Activated T-helper 2 cell treated with anti-CD3 and anti-CD28 coated beads, Interferon-gamma antibody, Interleukin-2, Interleukin-4, amounts not matched to agents 10 μg/mL and 5 μg/mL and 100 μg/mL, durations not matched to agents 14 hours and 24 hours and 36 hours (primary cell): ENCODE results near the gene TMEM132E. TPM values are rescaled to one million over a fixed set of nuclear protein-coding genes. Genes with fewer than 3 reads are reported as not detected.

Experiments used
- DNase-seq: peaks from one replicate; pipeline ENCODE4 v3.0.0; 2021; ENCODE audit warnings: low spot score
- H3K27ac Mint-ChIP-seq: one replicate; pipeline ENCODE4 v1.8.0; 2021; ENCODE audit warnings: mixed read lengths
- H3K27me3 Mint-ChIP-seq: one replicate; pipeline ENCODE4 v1.8.0; 2021; ENCODE audit warnings: low read depth, mixed read lengths
- H3K36me3 Mint-ChIP-seq: one replicate; pipeline ENCODE4 v1.8.0; 2021; ENCODE audit warnings: low read depth, mixed read lengths
- H3K4me1 Mint-ChIP-seq: one replicate; pipeline ENCODE4 v1.8.0; 2021; ENCODE audit warnings: low read depth, mixed read lengths
- H3K4me3 Mint-ChIP-seq: one replicate; pipeline ENCODE4 v1.8.0; 2021; ENCODE audit warnings: low read depth, mild to moderate bottlenecking, moderate library complexity, mixed read lengths
- H3K9me3 Mint-ChIP-seq: one replicate; pipeline ENCODE4 v1.8.0; 2021; ENCODE audit warnings: mixed read lengths
- intact Hi-C: fragments of 100-400 bp; cut with micrococcal nuclease; formaldehyde crosslinking; loops from one replicate; pipeline ENCODE4 v1.15.1; 2023
- total RNA-seq: library from RNA; stranded (reverse); gene quantifications from 2 replicates; pipeline ENCODE4 v1.2.3, GENCODE V29; 2022

TMEM132E gene
- total RNA-seq, 1 donor from 2014 or later = not detected

- no peaks in the 10 kb centered on the region for H3K9me3 Mint-ChIP-seq
- no peaks in the 10 kb centered on the region for H3K4me1 Mint-ChIP-seq
- H3K27ac Mint-ChIP-seq = no peak overlapping the region
- H3K4me3 Mint-ChIP-seq = no peak overlapping the region
- no peak for DNase-seq
- no peaks in the 10 kb centered on the region for H3K36me3 Mint-ChIP-seq
- intact Hi-C loops = no loop called here
- H3K27me3 Mint-ChIP-seq = peaks cover 26% of the 10 kb centered on the region
Measured at GRCh38 chr17:34592002-34592401, 12.6 kb downstream of the TMEM132E start.

GRCh38 chr17:34596920-34597319 lies 17.5 kb downstream of the TMEM132E start:
- no peaks in the 10 kb centered on the region for H3K36me3 Mint-ChIP-seq
- no peaks in the 10 kb centered on the region for H3K4me1 Mint-ChIP-seq
- H3K27me3 Mint-ChIP-seq = peaks cover 10% of the 10 kb centered on the region
- no peak for DNase-seq
- intact Hi-C loops = no loop called here
- H3K27ac Mint-ChIP-seq = no peak overlapping the region
- no peak overlapping the region for H3K4me3 Mint-ChIP-seq
- H3K9me3 Mint-ChIP-seq = no peaks in the 10 kb centered on the region

GRCh38 chr17:34598161-34598776 lies 18.9 kb downstream of the TMEM132E start:
- no peaks in the 10 kb centered on the region for H3K36me3 Mint-ChIP-seq
- no peak overlapping the region for H3K4me3 Mint-ChIP-seq
- DNase-seq = no peak
- intact Hi-C loops = no loop called here
- H3K4me1 Mint-ChIP-seq = no peaks in the 10 kb centered on the region
- H3K27me3 Mint-ChIP-seq = peaks cover 10% of the 10 kb centered on the region
- H3K9me3 Mint-ChIP-seq = no peaks in the 10 kb centered on the region
- no peak overlapping the region for H3K27ac Mint-ChIP-seq

- Mint-ChIP-seq H3K9me3 (no peaks in the 10 kb centered on the region), H3K4me3 (no peak overlapping the region), H3K27me3 (peaks cover 2% of the 10 kb centered on the region), H3K27ac (no peak overlapping the region), H3K4me1 (no peaks in the 10 kb centered on the region), H3K36me3 (no peaks in the 10 kb centered on the region)
- DNase-seq = no peak
- intact Hi-C loops = no loop called here
Measured at GRCh38 chr17:34601416-34601815, 22.0 kb downstream of the TMEM132E start.

- intact Hi-C loops = no loop called here
Measured at GRCh38 chr17:34603974-34604373, 24.6 kb downstream of the TMEM132E start.

GRCh38 chr17:34606763-34607162 lies 27.4 kb downstream of the TMEM132E start:
- Mint-ChIP-seq H3K4me3 (no peak overlapping the region), H3K27ac (no peak overlapping the region), H3K9me3 (no peaks in the 10 kb centered on the region), H3K36me3 (no peaks in the 10 kb centered on the region), H3K27me3 (peaks cover 33% of the 10 kb centered on the region), H3K4me1 (no peaks in the 10 kb centered on the region)
- no peak for DNase-seq
- intact Hi-C loops = no loop called here

More at GRCh38 chr17:34603974-34604373, 24.6 kb downstream of the TMEM132E start:
- DNase-seq = no peak
- H3K9me3 Mint-ChIP-seq = no peaks in the 10 kb centered on the region
- H3K27me3 Mint-ChIP-seq = peaks cover 17% of the 10 kb centered on the region
- H3K27ac Mint-ChIP-seq = no peak overlapping the region
- H3K4me1 Mint-ChIP-seq = no peaks in the 10 kb centered on the region
- no peak overlapping the region for H3K4me3 Mint-ChIP-seq
- H3K36me3 Mint-ChIP-seq = no peaks in the 10 kb centered on the region

- no peak overlapping the region for H3K27ac Mint-ChIP-seq
- DNase-seq = no peak
- peaks cover 33% of the 10 kb centered on the region for H3K27me3 Mint-ChIP-seq
- no peaks in the 10 kb centered on the region for H3K4me1 Mint-ChIP-seq
- intact Hi-C loops = no loop called here
- H3K4me3 Mint-ChIP-seq = no peak overlapping the region
- H3K36me3 Mint-ChIP-seq = no peaks in the 10 kb centered on the region
- H3K9me3 Mint-ChIP-seq = no peaks in the 10 kb centered on the region
Measured at GRCh38 chr17:34607917-34608316, 28.5 kb downstream of the TMEM132E start.

GRCh38 chr17:34609210-34609609 lies 29.8 kb downstream of the TMEM132E start:
- Mint-ChIP-seq H3K9me3 (no peaks in the 10 kb centered on the region), H3K4me1 (no peaks in the 10 kb centered on the region), H3K27ac (no peak overlapping the region), H3K27me3 (peaks cover 36% of the 10 kb centered on the region), H3K4me3 (no peak overlapping the region), H3K36me3 (no peaks in the 10 kb centered on the region)
- no peak for DNase-seq
- intact Hi-C loops = no loop called here

GRCh38 chr17:34610039-34610438 lies 30.7 kb downstream of the TMEM132E start:
- no peak overlapping the region for H3K4me3 Mint-ChIP-seq
- H3K9me3 Mint-ChIP-seq = no peaks in the 10 kb centered on the region
- peaks cover 40% of the 10 kb centered on the region for H3K27me3 Mint-ChIP-seq
- DNase-seq = no peak
- H3K4me1 Mint-ChIP-seq = no peaks in the 10 kb centered on the region
- H3K36me3 Mint-ChIP-seq = no peaks in the 10 kb centered on the region
- no peak overlapping the region for H3K27ac Mint-ChIP-seq
- intact Hi-C loops = no loop called here

- Mint-ChIP-seq H3K4me3 (no peak overlapping the region), H3K9me3 (no peaks in the 10 kb centered on the region), H3K27me3 (peaks cover 44% of the 10 kb centered on the region), H3K27ac (no peak overlapping the region), H3K4me1 (no peaks in the 10 kb centered on the region), H3K36me3 (no peaks in the 10 kb centered on the region)
- DNase-seq = no peak
- intact Hi-C loops = no loop called here
Measured at GRCh38 chr17:34610506-34610905, 31.1 kb downstream of the TMEM132E start.

- intact Hi-C loops = no loop called here
- Mint-ChIP-seq H3K27ac (no peak overlapping the region), H3K4me1 (no peaks in the 10 kb centered on the region), H3K36me3 (no peaks in the 10 kb centered on the region), H3K9me3 (no peaks in the 10 kb centered on the region), H3K4me3 (no peak overlapping the region), H3K27me3 (peaks cover 50% of the 10 kb centered on the region)
- no peak for DNase-seq
Measured at GRCh38 chr17:34613064-34614019, 34.0 kb downstream of the TMEM132E start.

GRCh38 chr17:34614698-34615097 lies 35.3 kb downstream of the TMEM132E start:
- intact Hi-C loops = no loop called here
- Mint-ChIP-seq H3K4me1 (no peaks in the 10 kb centered on the region), H3K4me3 (no peak overlapping the region), H3K36me3 (no peaks in the 10 kb centered on the region), H3K27me3 (peaks cover 49% of the 10 kb centered on the region), H3K27ac (no peak overlapping the region), H3K9me3 (no peaks in the 10 kb centered on the region)
- no peak for DNase-seq

- Mint-ChIP-seq H3K4me1 (no peaks in the 10 kb centered on the region), H3K9me3 (no peaks in the 10 kb centered on the region), H3K27ac (no peak overlapping the region), H3K36me3 (no peaks in the 10 kb centered on the region), H3K27me3 (peaks cover 42% of the 10 kb centered on the region), H3K4me3 (no peak overlapping the region)
- DNase-seq = no peak
- intact Hi-C loops = no loop called here
Measured at GRCh38 chr17:34615326-34615725, 35.9 kb downstream of the TMEM132E start.
